Progenitor cell of endocrine pancreas (in vitro differentiated cells): Measurements from ENCODE around the gene GABRR2. TPM values are rescaled to one million over a fixed set of nuclear protein-coding genes. Genes with fewer than 3 reads are reported as not detected.

ENCODE experiments used
- DNase-seq: peaks from one replicate; pipeline ENCODE4 v3.0.0; 2021; ENCODE audit warnings: low spot score; ENCODE audit not compliant: unreplicated experiment
- H3K27ac Mint-ChIP-seq: 2 replicates; pipeline ENCODE4 v1.8.0; 2021; ENCODE audit warnings: mild to moderate bottlenecking, moderate library complexity, mixed read lengths
- H3K27me3 Mint-ChIP-seq: 2 replicates; pipeline ENCODE4 v1.8.0; 2021; ENCODE audit warnings: mixed read lengths
- H3K36me3 Mint-ChIP-seq: 2 replicates; pipeline ENCODE4 v1.8.0; 2022; ENCODE audit warnings: mixed read lengths; ENCODE audit not compliant: insufficient read depth
- H3K4me1 Mint-ChIP-seq: 2 replicates; pipeline ENCODE4 v1.8.0; 2021; ENCODE audit warnings: low read depth, mixed read lengths
- H3K4me3 Mint-ChIP-seq: 2 replicates; pipeline ENCODE4 v1.8.0; 2021; ENCODE audit warnings: low read depth, mild to moderate bottlenecking, moderate library complexity, mixed read lengths
- H3K9me3 Mint-ChIP-seq: 2 replicates; pipeline ENCODE4 v1.8.0; 2021; ENCODE audit warnings: low read depth, mixed read lengths
- CTCF ChIP-seq: fragments of 200-600 bp; sonication (generic); IDR thresholded peaks from one replicate; pipeline ENCODE4 v1.5.0; 2021; ENCODE audit warnings: antibody characterized with exemption, mild to moderate bottlenecking; ENCODE audit not compliant: unreplicated experiment
- total RNA-seq: library from RNA; stranded (reverse); gene quantifications from 2 replicates; pipeline ENCODE4 v1.2.1, GENCODE V29; 2021

The GABRR2 gene
- total RNA-seq, 1 donor from 2014 or later: 0.53 TPM

- TF ChIP-seq CTCF: no peak
- Mint-ChIP-seq H3K36me3 (no peaks in the 10 kb centered on the region), H3K4me1 (peaks cover 3% of the 10 kb centered on the region), H3K27ac (no peak overlapping the region), H3K4me3 (no peak overlapping the region), H3K27me3 (peaks cover 3% of the 10 kb centered on the region), H3K9me3 (no peaks in the 10 kb centered on the region)
- no peak for DNase-seq
These were observed 45.8 kb downstream of the GABRR2 start for GRCh38 chr6:89269252-89269651.

- Mint-ChIP-seq H3K27me3 (peaks cover 3% of the 10 kb centered on the region), H3K4me3 (no peak overlapping the region), H3K36me3 (no peaks in the 10 kb centered on the region), H3K4me1 (peaks cover 1% of the 10 kb centered on the region), H3K27ac (no peak overlapping the region), H3K9me3 (no peaks in the 10 kb centered on the region)
- DNase-seq: no peak
- no peak for TF ChIP-seq CTCF
These were observed 46.3 kb downstream of the GABRR2 start for GRCh38 chr6:89268776-89269175.

- no peak for TF ChIP-seq CTCF
- no peaks in the 10 kb centered on the region for H3K4me1 Mint-ChIP-seq
- no peak overlapping the region for H3K4me3 Mint-ChIP-seq
- H3K9me3 Mint-ChIP-seq: no peaks in the 10 kb centered on the region
- H3K36me3 Mint-ChIP-seq: no peaks in the 10 kb centered on the region
- H3K27ac Mint-ChIP-seq: no peak overlapping the region
- H3K27me3 Mint-ChIP-seq: peaks cover 3% of the 10 kb centered on the region
- DNase-seq: no peak
These were observed 47.2 kb downstream of the GABRR2 start for GRCh38 chr6:89267918-89268317.

GRCh38 chr6:89264296-89264695, 50.8 kb downstream of the GABRR2 start:
- no peak overlapping the region for H3K27ac Mint-ChIP-seq
- no peaks in the 10 kb centered on the region for H3K9me3 Mint-ChIP-seq
- peaks cover 7% of the 10 kb centered on the region for H3K4me1 Mint-ChIP-seq
- no peak overlapping the region for H3K4me3 Mint-ChIP-seq
- no peak for TF ChIP-seq CTCF
- H3K27me3 Mint-ChIP-seq: peaks cover 3% of the 10 kb centered on the region
- H3K36me3 Mint-ChIP-seq: no peaks in the 10 kb centered on the region
- DNase-seq: no peak

GRCh38 chr6:89260832-89261231, 54.3 kb downstream of the GABRR2 start:
- Mint-ChIP-seq H3K4me1 (peaks cover 7% of the 10 kb centered on the region), H3K27ac (no peak overlapping the region), H3K9me3 (no peaks in the 10 kb centered on the region), H3K36me3 (no peaks in the 10 kb centered on the region), H3K4me3 (no peak overlapping the region), H3K27me3 (no peaks in the 10 kb centered on the region)
- TF ChIP-seq CTCF: no peak
- no peak for DNase-seq
